B cell (primary cell): ENCODE measurements around the gene WWC2. TPM values are rescaled to one million over a fixed set of nuclear protein-coding genes. Genes with fewer than 3 reads are reported as not detected.

ENCODE experiments used
- ATAC-seq: fragments of 200-7000 bp; cut with Tn5 transposase; one replicate; pipeline ENCODE4 v1.10.0; 2021; ENCODE audit warnings: low read depth, mild to moderate bottlenecking, moderate number of reproducible peaks, moderate library complexity
- CTCF ChIA-PET: fragments of 350-600 bp; sonication (Branson Sonifier 250); formaldehyde crosslinking; loops from one replicate; lab custom pipeline; 2021; ENCODE audit warnings: antibody characterized with exemption, inconsistent platforms; lab: Charles Lee
- POLR2A ChIA-PET: fragments of 350-600 bp; sonication (Branson Sonifier 250); formaldehyde crosslinking; loops from one replicate; lab custom pipeline; 2021; ENCODE audit warnings: antibody characterized with exemption; lab: Charles Lee
- DNase-seq: peaks from one replicate; pipeline ENCODE4 v3.0.0; 2013
- H2AFZ ChIP-seq: 2 replicates; pipeline ENCODE4 v1.6.1; 2012; ENCODE audit warnings: mild to moderate bottlenecking, low read depth, low read length; ENCODE audit not compliant: insufficient read depth, poor library complexity, severe bottlenecking
- H3K27ac ChIP-seq, 2 donors: 1 replicate in 1 of 2; 2 replicates in 1 of 2; pipeline ENCODE4 v1.5.1; 2012 to 2013; ENCODE audit warnings: low read length in 2 of 2, mild to moderate bottlenecking in 2 of 2, moderate library complexity in 1 of 2
- H3K27me3 ChIP-seq, 4 experiments: fragments of 200-600 bp in 1 of 4; sonication (generic) in 1 of 4; replicated peaks in 1 of 4; 1 replicate in 2 of 4; 2 replicates in 2 of 4; pipeline versions ENCODE4 v1.6.1 to v1.7.0; 2013 to 2016; ENCODE audit warnings: low read length in 3 of 4, mild to moderate bottlenecking in 2 of 4, mixed read lengths in 1 of 4, moderate library complexity in 1 of 4; ENCODE audit not compliant: insufficient read depth in 4 of 4, control insufficient read depth in 3 of 4; ENCODE audit errors: control extremely low read depth in 1 of 4
- H3K36me3 ChIP-seq, 2 experiments: replicated peaks in 1 of 2; 1 replicate in 1 of 2; 2 replicates in 1 of 2; pipeline versions ENCODE4 v1.6.1 to v1.7.1; 2013; ENCODE audit warnings: low read length in 1 of 2; ENCODE audit not compliant: insufficient read depth in 2 of 2, control insufficient read depth in 1 of 2; ENCODE audit errors: control extremely low read depth in 1 of 2, extremely low read depth in 1 of 2
- H3K4me1 ChIP-seq, 2 donors: fragments of 200-600 bp in 1 of 2; sonication (generic) in 1 of 2; 1 replicate in 1 of 2; 2 replicates in 1 of 2; pipeline versions ENCODE4 v1.5.1 to v1.6.1; 2013 to 2017; ENCODE audit warnings: low read length in 2 of 2; ENCODE audit not compliant: control insufficient read depth in 2 of 2, insufficient read depth in 2 of 2
- H3K4me2 ChIP-seq: replicated peaks from 2 replicates; pipeline ENCODE3; 2012; ENCODE audit warnings: mild to moderate bottlenecking, low read depth, low read length; ENCODE audit not compliant: poor library complexity, severe bottlenecking
- H3K4me3 ChIP-seq, 5 experiments: fragments of 200-600 bp in 1 of 5; sonication (generic) in 1 of 5; 1 replicate in 3 of 5; 2 replicates in 2 of 5; pipeline versions ENCODE4 v1.5.1 to v1.7.0; 2011 to 2016; ENCODE audit warnings: low read length in 4 of 5, mild to moderate bottlenecking in 4 of 5, low read depth in 2 of 5, control low read depth in 1 of 5, moderate library complexity in 1 of 5; ENCODE audit not compliant: insufficient read depth in 1 of 5; ENCODE audit errors: control extremely low read depth in 1 of 5, extremely low read depth in 1 of 5
- H3K79me2 ChIP-seq: fragments of 200-600 bp; sonication (generic); one replicate; pipeline ENCODE4 v1.6.0; 2016; ENCODE audit warnings: low read length; ENCODE audit not compliant: control insufficient read depth, insufficient read depth
- H3K9ac ChIP-seq: fragments of 200-600 bp; sonication (generic); 2 replicates; pipeline ENCODE4 v1.6.1; 2017; ENCODE audit warnings: mild to moderate bottlenecking, low read length, moderate library complexity
- H3K9me3 ChIP-seq, 3 donors: one replicate each; pipeline versions ENCODE4 v1.6.1 to v1.7.1; 2013; ENCODE audit warnings: low read length in 2 of 3; ENCODE audit not compliant: control insufficient read depth in 2 of 3, insufficient read depth in 1 of 3; ENCODE audit errors: control extremely low read depth in 1 of 3
- H4K20me1 ChIP-seq: 2 replicates; pipeline ENCODE4 v1.6.0; 2012; ENCODE audit warnings: mild to moderate bottlenecking, low read length; ENCODE audit not compliant: insufficient read depth, control insufficient read depth, poor library complexity, severe bottlenecking
- H3K27ac Mint-ChIP-seq: one replicate; pipeline ENCODE4 v1.8.0; 2021; ENCODE audit warnings: mixed read lengths
- H3K27me3 Mint-ChIP-seq: one replicate; pipeline ENCODE4 v1.8.0; 2021; ENCODE audit warnings: mixed read lengths
- H3K4me1 Mint-ChIP-seq: one replicate; pipeline ENCODE4 v1.8.0; 2021; ENCODE audit warnings: mixed read lengths
- H3K4me3 Mint-ChIP-seq: one replicate; pipeline ENCODE4 v1.8.0; 2021; ENCODE audit warnings: mixed read lengths
- H3K9me3 Mint-ChIP-seq: one replicate; pipeline ENCODE4 v1.8.0; 2022; ENCODE audit warnings: mixed read lengths; ENCODE audit not compliant: insufficient read depth
- CTCF ChIP-seq: fragments of 200-600 bp; IDR thresholded peaks from one replicate; pipeline ENCODE4 v1.8.0; 2022; ENCODE audit warnings: antibody characterized with exemption, mild to moderate bottlenecking
- EZH2 ChIP-seq: IDR thresholded peaks from 2 replicates; pipeline ENCODE4 v1.6.1; 2012; ENCODE audit warnings: borderline replicate concordance, low read depth, mild to moderate bottlenecking, moderate library complexity, low read length; ENCODE audit not compliant: insufficient read depth, poor library complexity, severe bottlenecking
- WGBS: methylation state at CpG from one replicate; pipeline ENCODE4 v1.1.5; 2013; ENCODE audit warnings: missing lambda C conversion rate; ENCODE audit not compliant: insufficient coverage; 5-methylcytosine and 5-hydroxymethylcytosine counted together
- intact Hi-C: fragments of 100-400 bp; cut with micrococcal nuclease; formaldehyde crosslinking; loops from one replicate; pipeline ENCODE4 v1.10.0; 2022
- polyA plus RNA-seq: library from polyadenylated mRNA; depleted of rRNA; stranded (reverse); fragments of >200 nt; gene quantifications from 2 replicates; pipeline ENCODE4 v1.2.3, GENCODE V29; 2012
- total RNA-seq, 2 donors: library from RNA; stranded (reverse); fragments of 120-200 nt in 1 of 2; gene quantifications; 1 replicate in 1 of 2; 2 replicates in 1 of 2; pipeline versions ENCODE4 v1.2.3 to v1.2.4, GENCODE V29; 2013 to 2022

WWC2 gene
- total and polyA plus RNA-seq, 2 donors (not counting 1 experiment from before 2014, with no cell fraction given), result 0.07 to 0.32 TPM

- H3K4me3 Mint-ChIP-seq, result no peak overlapping the region
- H3K4me2 ChIP-seq, result no peak overlapping the region
- intact Hi-C loops, result no loop called here
- ATAC-seq (no peak), DNase-seq (no peak)
- peaks cover 5% of the 10 kb centered on the region for H3K27me3 Mint-ChIP-seq
- no peaks in the 10 kb centered on the region for H3K4me1 ChIP-seq
- ChIA-PET CTCF (no interaction called here), POLR2A (no interaction called here)
- peaks cover 0 to 4% (median 0%) of the 10 kb centered on the region in 4 experiments for H3K27me3 ChIP-seq
- H3K9ac ChIP-seq, result no peak overlapping the region
- H3K27ac Mint-ChIP-seq, result no peak overlapping the region
- no peak overlapping the region for H3K4me3 ChIP-seq
- no peaks in the 10 kb centered on the region for H4K20me1 ChIP-seq
- WGBS, result 80% methylated on average over 7 of the region's 10 CpGs
- no peaks in the 10 kb centered on the region for H3K9me3 Mint-ChIP-seq
- H3K36me3 ChIP-seq, result no peaks in the 10 kb centered on the region
- no peak for TF ChIP-seq CTCF
- no peak for TF ChIP-seq EZH2
- H3K79me2 ChIP-seq, result no peaks in the 10 kb centered on the region
- no peak overlapping the region for H2AFZ ChIP-seq
- H3K27ac ChIP-seq, result no peak overlapping the region
- no peaks in the 10 kb centered on the region for H3K4me1 Mint-ChIP-seq
- peaks cover 0 to 3% (median 0%) of the 10 kb centered on the region in 3 donors for H3K9me3 ChIP-seq
Observed at GRCh38 chr4:183329954-183330742, 231.1 kb downstream of the WWC2 start.

GRCh38 chr4:183330841-183331240, 231.8 kb downstream of the WWC2 start:
- WGBS, result 82% methylated on average over 2 of the region's 2 CpGs

More at GRCh38 chr4:183330841-183331240, 231.8 kb downstream of the WWC2 start:
- no peak for DNase-seq
- Mint-ChIP-seq H3K27ac (no peak overlapping the region), H3K4me3 (no peak overlapping the region), H3K9me3 (no peaks in the 10 kb centered on the region), H3K27me3 (peaks cover 5% of the 10 kb centered on the region), H3K4me1 (no peaks in the 10 kb centered on the region)
- H2AFZ ChIP-seq, result no peak overlapping the region
- ChIA-PET CTCF (no interaction called here), POLR2A (no interaction called here)
- intact Hi-C loops, result no loop called here
- peaks cover 0 to 4% (median 0%) of the 10 kb centered on the region in 4 experiments for H3K27me3 ChIP-seq
- no peak overlapping the region for H3K27ac ChIP-seq
- no peak for ATAC-seq
- no peak for TF ChIP-seq CTCF
- no peak overlapping the region for H3K4me3 ChIP-seq
- no peaks in the 10 kb centered on the region for H3K79me2 ChIP-seq
- H3K4me1 ChIP-seq, result no peaks in the 10 kb centered on the region
- no peak overlapping the region for H3K9ac ChIP-seq
- peaks cover 0 to 3% (median 0%) of the 10 kb centered on the region in 3 donors for H3K9me3 ChIP-seq
- H4K20me1 ChIP-seq, result no peaks in the 10 kb centered on the region
- H3K36me3 ChIP-seq, result no peaks in the 10 kb centered on the region
- H3K4me2 ChIP-seq, result no peak overlapping the region
